K562 treated with DMSO at 1 percent for 24 hours (cell line): ENCODE results near the gene FAM90A26. TPM values are rescaled to one million over a fixed set of nuclear protein-coding genes. Genes with fewer than 3 reads are reported as not detected.

Source experiments
- total RNA-seq: library from RNA; unstranded; fragments of 300-600 nt; gene quantifications from 2 replicates; pipeline ENCODE4 v1.2.3, GENCODE V29; 2022; ENCODE audit warnings: low read depth; ENCODE audit not compliant: insufficient read depth

Gene FAM90A26
- total RNA-seq = not detected in 2 replicates

GRCh38 chr4:9169791-9170459 lies at the start of gene FAM90A26:
Gene FAM90A26 (plus strand): TSS chr4:9170409. CDS start chr4:9173173, 2,764 bp downstream.

GRCh38 chr4:9210357-9210756 lies 40.1 kb downstream of the FAM90A26 start, which contains the start of gene USP17L10:
Gene USP17L10 (plus strand): TSS chr4:9210657. CDS start chr4:9210657, 0 bp downstream.

GRCh38 chr4:9215105-9215504 lies 44.9 kb downstream of the FAM90A26 start, which contains the start of gene USP17L11:
Gene USP17L11 (plus strand): TSS chr4:9215405. CDS start chr4:9215405, 0 bp downstream.

DNA sequence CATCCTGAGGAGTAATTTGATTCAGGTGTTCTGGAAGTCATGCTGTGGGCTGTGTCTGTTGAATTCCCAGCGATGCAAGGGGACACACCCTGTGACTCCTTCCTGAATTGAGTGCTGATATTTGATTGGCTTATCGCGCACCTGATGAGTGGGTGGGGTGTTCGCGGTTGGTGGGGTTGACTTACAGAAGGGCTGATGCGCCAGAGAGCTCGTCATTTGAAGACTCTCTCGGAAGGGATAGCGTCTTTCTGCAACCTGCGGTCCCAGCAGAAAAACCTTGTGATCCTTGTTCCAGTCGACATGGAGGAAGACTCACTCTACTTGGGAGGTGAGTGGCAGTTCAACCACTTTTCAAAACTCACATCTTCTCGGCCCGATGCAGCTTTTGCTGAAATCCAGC lies 49.6 kb downstream of the FAM90A26 start, which contains the start of gene USP17L12:
Gene USP17L12, plus strand, starts transcription at position 301 of the 400 bp plus-strand sequence. Its CDS starts 0 bp downstream, at position 301.

DNA sequence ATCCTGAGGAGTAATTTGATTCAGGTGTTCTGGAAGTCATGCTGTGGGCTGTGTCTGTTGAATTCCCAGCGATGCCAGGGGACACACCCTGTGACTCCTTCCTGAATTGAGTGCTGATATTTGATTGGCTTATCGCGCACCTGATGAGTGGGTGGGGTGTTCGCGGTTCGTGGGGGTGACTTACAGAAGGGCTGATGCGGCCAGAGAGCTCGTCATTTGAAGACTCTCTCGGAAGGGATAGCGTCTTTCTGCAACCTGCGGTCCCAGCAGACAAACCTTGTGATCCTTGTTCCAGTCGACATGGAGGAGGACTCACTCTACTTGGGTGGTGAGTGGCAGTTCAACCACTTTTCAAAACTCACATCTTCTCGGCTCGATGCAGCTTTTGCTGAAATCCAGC lies 54.4 kb downstream of the FAM90A26 start, which contains the start of gene USP17L13:
Gene USP17L13, plus strand, starts transcription at position 301 of the 400 bp plus-strand sequence. Its CDS starts 0 bp downstream, at position 301.

Other genes with a start within 250 kb of the FAM90A26 start
- not detected in 2 replicates for gene USP17L10, start 40.2 kb downstream of the FAM90A26 start, total RNA-seq
- gene USP17L11, start 45.0 kb downstream of the FAM90A26 start, total RNA-seq = not detected in 2 replicates
- gene USP17L12, start 49.7 kb downstream of the FAM90A26 start, total RNA-seq = not detected in 2 replicates
- not detected in 2 replicates for gene USP17L13, start 54.5 kb downstream of the FAM90A26 start, total RNA-seq
- gene USP17L15, start 64.0 kb downstream of the FAM90A26 start, total RNA-seq = not detected in 2 replicates
- not detected in 2 replicates for gene USP17L17, start 73.5 kb downstream of the FAM90A26 start, total RNA-seq
- not detected in 2 replicates for gene USP17L18, start 78.2 kb downstream of the FAM90A26 start, total RNA-seq
- not detected in 2 replicates for gene USP17L19, start 83.0 kb downstream of the FAM90A26 start, total RNA-seq
- not detected in 2 replicates for gene USP17L20, start 87.7 kb downstream of the FAM90A26 start, total RNA-seq
- not detected in 2 replicates for gene USP17L21, start 92.5 kb downstream of the FAM90A26 start, total RNA-seq
- not detected in 2 replicates for gene USP17L22, start 97.2 kb downstream of the FAM90A26 start, total RNA-seq
- gene USP17L24, start 154.8 kb downstream of the FAM90A26 start, total RNA-seq = not detected in 2 replicates
- gene USP17L25, start 159.5 kb downstream of the FAM90A26 start, total RNA-seq = not detected in 2 replicates
- gene USP17L26, start 164.2 kb downstream of the FAM90A26 start, total RNA-seq = not detected in 2 replicates
- not detected in 2 replicates for gene USP17L5, start 169.0 kb downstream of the FAM90A26 start, total RNA-seq
- gene USP17L27, start 173.7 kb downstream of the FAM90A26 start, total RNA-seq = not detected in 2 replicates
- not detected in 2 replicates for gene USP17L28, start 178.5 kb downstream of the FAM90A26 start, total RNA-seq
- gene USP17L29, start 183.2 kb downstream of the FAM90A26 start, total RNA-seq = not detected in 2 replicates
- not detected in 2 replicates for gene USP17L30, start 192.7 kb downstream of the FAM90A26 start, total RNA-seq